K562 (cell line): ENCODE results near the gene FHIP2A. TPM values are rescaled to one million over a fixed set of nuclear protein-coding genes. Genes with fewer than 3 reads are reported as not detected.
"Not testable (repeated sequence)": the region's sequence is repeated elsewhere in the genome, so short reads cannot be mapped to it uniquely, and the experiment has no call there.

ENCODE experiments used
- ATAC-seq: fragments of 200-7000 bp; cut with Tn5 transposase; 3 replicates; pipeline ENCODE4 v1.9.1; 2020; ENCODE audit warnings: moderate library complexity
- BruUV-seq: library from RNA; stranded (reverse); fragments of 400-500 nt; replicated peaks from 2 replicates; lab custom pipeline; 2021; lab: Mats Ljungman, UMichigan
- CTCF ChIA-PET: fragments of 300-600 bp; formaldehyde crosslinking; extraction: SDS; loops from one replicate; lab custom pipeline; 2021; ENCODE audit warnings: low intra/inter-chr PET ratio; lab: Yijun Ruan, JAX
- POLR2A ChIA-PET: fragments of 300-600, 350-650 bp; sonication (Branson Sonifier 250); formaldehyde crosslinking; extraction: SDS; loops from one replicate; lab custom pipeline; 2021; ENCODE audit warnings: antibody characterized with exemption, inconsistent platforms; lab: Yijun Ruan, JAX
- DNase-seq, 4 experiments: peaks; one replicate each; pipeline versions ENCODE4 v3.0.0 to v3.0.0-alpha.2; 2011 to 2018; ENCODE audit warnings: low spot score in 3 of 4, mixed read lengths in 3 of 4; ENCODE audit errors: extremely low read depth in 1 of 4
- FAIRE-seq: peaks from 2 replicates; lab custom pipeline; 2011; peaks lifted over from hg19 to GRCh38; lab: Jason Lieb, UNC
- H2AFZ ChIP-seq: 2 replicates; pipeline ENCODE4 v1.6.0; 2011; ENCODE audit warnings: low read depth, low read length, control low read depth, inconsistent platforms
- H3K27ac ChIP-seq: fragments of 200-600 bp; 3 replicates; pipeline ENCODE4 v1.8.0; 2011; ENCODE audit warnings: low read depth, mild to moderate bottlenecking, control low read depth, inconsistent platforms, low read length, moderate library complexity, mixed read lengths; ENCODE audit errors: extremely low read depth
- H3K27me3 ChIP-seq, 2 experiments: fragments of 300-600 bp in 1 of 2; 2 replicates in 1 of 2; 3 replicates in 1 of 2; pipeline versions ENCODE4 v1.6.0 to v1.8.0; 2011; ENCODE audit warnings: inconsistent platforms in 2 of 2, low read length in 2 of 2, mild to moderate bottlenecking in 1 of 2, mixed read lengths in 1 of 2, moderate library complexity in 1 of 2; ENCODE audit not compliant: control insufficient read depth in 2 of 2, insufficient read depth in 2 of 2
- H3K36me3 ChIP-seq: fragments of 300-600 bp; 3 replicates; pipeline ENCODE4 v1.8.0; 2011; ENCODE audit warnings: mild to moderate bottlenecking, low read length, inconsistent platforms; ENCODE audit not compliant: control insufficient read depth, insufficient read depth
- H3K4me1 ChIP-seq, 2 experiments: fragments of 200-600 bp in 1 of 2; replicated peaks in 1 of 2; 2 replicates in 1 of 2; 3 replicates in 1 of 2; pipeline versions ENCODE4 v1.5.1 to v1.8.0; 2011; ENCODE audit warnings: inconsistent platforms in 2 of 2, low read length in 2 of 2, mild to moderate bottlenecking in 1 of 2, mixed read lengths in 1 of 2, moderate library complexity in 1 of 2; ENCODE audit not compliant: control insufficient read depth in 2 of 2, insufficient read depth in 2 of 2
- H3K4me2 ChIP-seq: 2 replicates; pipeline ENCODE4 v1.6.1; 2011; ENCODE audit warnings: low read length, control low read depth, inconsistent platforms, mixed read lengths; ENCODE audit not compliant: insufficient read depth
- H3K4me3 ChIP-seq: fragments of 200-600 bp; sonication (generic), shearing (Covaris generic); 2 replicates; pipeline ENCODE4 v1.5.1; 2016; ENCODE audit warnings: control low read depth, inconsistent platforms
- H3K79me2 ChIP-seq: fragments of 200-600 bp; 3 replicates; pipeline ENCODE4 v1.8.0; 2011; ENCODE audit warnings: low read length, inconsistent platforms; ENCODE audit not compliant: control insufficient read depth, insufficient read depth
- H3K9ac ChIP-seq, 2 experiments: 2 replicates each; pipeline versions ENCODE4 v1.6.0 to v1.6.1; 2011; ENCODE audit warnings: low read depth in 2 of 2, low read length in 2 of 2, control low read depth in 1 of 2, inconsistent platforms in 1 of 2, mild to moderate bottlenecking in 1 of 2, mixed read lengths in 1 of 2; ENCODE audit not compliant: insufficient read depth in 1 of 2
- H3K9me1 ChIP-seq: one replicate; pipeline ENCODE4 v1.6.0; 2011; ENCODE audit warnings: inconsistent platforms, mild to moderate bottlenecking, low read length, moderate library complexity; ENCODE audit not compliant: control insufficient read depth, insufficient read depth
- H3K9me3 ChIP-seq: replicated peaks from 2 replicates; pipeline ENCODE4 v1.5.1; 2011; ENCODE audit warnings: low read depth, low read length, inconsistent platforms; ENCODE audit not compliant: control insufficient read depth, insufficient read depth
- H4K20me1 ChIP-seq: replicated peaks from 2 replicates; pipeline ENCODE4 v1.6.1; 2011; ENCODE audit warnings: low read length, inconsistent platforms, mixed read lengths; ENCODE audit not compliant: control insufficient read depth, insufficient read depth
- BCL6 ChIP-seq: fragments of 250-450 bp; sonication (Bioruptor Pico); IDR thresholded peaks from 2 replicates; pipeline ENCODE4 v1.4.0; 2020
- C11orf30 ChIP-seq: fragments of 450-650 bp; IDR thresholded peaks from 2 replicates; pipeline ENCODE4 v1.6.1; 2016; ENCODE audit warnings: low read depth, mild to moderate bottlenecking
- CBFA2T2 ChIP-seq: fragments of 450-650 bp; conservative IDR thresholded peaks from 2 replicates; pipeline ENCODE4 v1.6.1; 2017; ENCODE audit warnings: mild to moderate bottlenecking
- CREM ChIP-seq: IDR thresholded peaks from 2 replicates; pipeline ENCODE4 v1.6.1; 2014; ENCODE audit warnings: antibody characterized with exemption, low read depth
- DDX20 ChIP-seq: fragments of 450-650 bp; IDR thresholded peaks from 2 replicates; pipeline ENCODE4 v1.6.1; 2016; ENCODE audit warnings: missing genetic modification characterization, low read depth, mild to moderate bottlenecking, missing compliant biosample characterization, moderate library complexity
- ELK1 ChIP-seq: sonication (generic); formaldehyde crosslinking; IDR thresholded peaks from 2 replicates; pipeline ENCODE4 v1.8.1; 2022; ENCODE audit warnings: missing genetic modification reagents
- MAFF ChIP-seq: IDR thresholded peaks from 2 replicates; pipeline ENCODE4 v1.6.1; 2012; ENCODE audit warnings: low read length, improper control_type of control experiment
- NR4A1 ChIP-seq, 2 experiments: fragments of 250-450 bp in 1 of 2; fragments of 450-650 bp in 1 of 2; sonication (Bioruptor Pico) in 1 of 2; IDR thresholded peaks; 2 replicates each; pipeline versions ENCODE4 v1.4.0 to v1.6.1; 2016 to 2020; ENCODE audit warnings: mild to moderate bottlenecking in 2 of 2, missing compliant biosample characterization in 1 of 2, missing genetic modification characterization in 1 of 2, moderate library complexity in 1 of 2
- PCBP1 ChIP-seq: fragments of 200-400 bp; formaldehyde crosslinking; IDR thresholded peaks from 2 replicates; pipeline ENCODE4 v1.6.1; 2018; ENCODE audit warnings: mild to moderate bottlenecking, low read depth, low read length; ENCODE audit not compliant: poor library complexity, severe bottlenecking
- SMARCA4 ChIP-seq: fragments of 450-650 bp; IDR thresholded peaks from 2 replicates; pipeline ENCODE4 v1.6.1; 2016
- ZKSCAN1 ChIP-seq: fragments of 150-350 bp; IDR thresholded peaks from 2 replicates; pipeline ENCODE4 v1.6.1; 2016; ENCODE audit warnings: low read depth, low read length
- ZNF445 ChIP-seq: fragments of 250-450 bp; sonication (Bioruptor Pico); IDR thresholded peaks from 2 replicates; pipeline ENCODE4 v1.4.0; 2020; ENCODE audit warnings: low read depth, mild to moderate bottlenecking, moderate library complexity
- ZNF507 ChIP-seq: conservative IDR thresholded peaks from 2 replicates; pipeline ENCODE4 v1.6.1; 2017; ENCODE audit warnings: missing genetic modification characterization, missing compliant biosample characterization
- ZNF609 ChIP-seq: sonication (generic); formaldehyde crosslinking; IDR thresholded peaks from 2 replicates; pipeline ENCODE4 v1.8.1; 2023; ENCODE audit warnings: missing genetic modification reagents, mild to moderate bottlenecking, borderline replicate concordance
- WGBS: fragments of 100-300 bp; shearing (Covaris generic); methylation state at CpG from one replicate; pipeline ENCODE4 v1.1.6; 2016; ENCODE audit warnings: low coverage, mixed read lengths; ENCODE audit not compliant: insufficient coverage; ENCODE audit errors: missing lambda C conversion rate; 5-methylcytosine and 5-hydroxymethylcytosine counted together
- in situ Hi-C: fragments of 300-500 bp; cut with MboI; formaldehyde crosslinking; loops from 4 replicates; pipeline ENCODE4 v1.15.0; 2018; ENCODE audit warnings: inconsistent platforms, mixed read lengths
- intact Hi-C: fragments of 100-400 bp; cut with micrococcal nuclease; formaldehyde crosslinking; loops from 2 replicates; pipeline ENCODE4 v1.14.2; 2022
- polyA plus RNA-seq, 8 experiments: library from polyadenylated mRNA; depleted of rRNA in 4 of 8; stranded (reverse) in 5 of 8; unstranded in 3 of 8; fragments of >200 nt; fragmentation: Nextera tagmentation in 2 of 8; fragmentation: Illumina TruSeq in 1 of 8; extraction: Ambion mirVana in 2 of 8; extraction: Trizol in 1 of 8; gene quantifications; 2 replicates each; pipeline versions ENCODE4 v1.2.1 to v1.2.3, GENCODE V29; 2011 to 2014; ENCODE audit warnings: inconsistent platforms in 1 of 8, missing spikeins in 1 of 8
- total RNA-seq, 7 experiments: library from RNA; depleted of rRNA in 6 of 7; stranded (reverse); fragments of >200 nt in 6 of 7; fragmentation: Illumina TruSeq in 2 of 7; extraction: Trizol in 2 of 7; gene quantifications; 2 replicates each; pipeline versions ENCODE4 v1.2.1 to v1.2.3, GENCODE V29; 2011 to 2021; ENCODE audit warnings: low replicate concordance in 1 of 7
- TF ChIP-seq, protein P1 (sequence below): sonication (generic); formaldehyde crosslinking; IDR thresholded peaks from 2 replicates; pipeline ENCODE4 v1.8.0; 2022; ENCODE audit warnings: mild to moderate bottlenecking, missing genetic modification reagents

FHIP2A gene
- total and polyA plus RNA-seq, 9 of the 15 experiments (the other 6 are each of a cell fraction or from before 2014, with no cell fraction given): 1.5 to 7.4 (median 3.3) TPM

DNA sequence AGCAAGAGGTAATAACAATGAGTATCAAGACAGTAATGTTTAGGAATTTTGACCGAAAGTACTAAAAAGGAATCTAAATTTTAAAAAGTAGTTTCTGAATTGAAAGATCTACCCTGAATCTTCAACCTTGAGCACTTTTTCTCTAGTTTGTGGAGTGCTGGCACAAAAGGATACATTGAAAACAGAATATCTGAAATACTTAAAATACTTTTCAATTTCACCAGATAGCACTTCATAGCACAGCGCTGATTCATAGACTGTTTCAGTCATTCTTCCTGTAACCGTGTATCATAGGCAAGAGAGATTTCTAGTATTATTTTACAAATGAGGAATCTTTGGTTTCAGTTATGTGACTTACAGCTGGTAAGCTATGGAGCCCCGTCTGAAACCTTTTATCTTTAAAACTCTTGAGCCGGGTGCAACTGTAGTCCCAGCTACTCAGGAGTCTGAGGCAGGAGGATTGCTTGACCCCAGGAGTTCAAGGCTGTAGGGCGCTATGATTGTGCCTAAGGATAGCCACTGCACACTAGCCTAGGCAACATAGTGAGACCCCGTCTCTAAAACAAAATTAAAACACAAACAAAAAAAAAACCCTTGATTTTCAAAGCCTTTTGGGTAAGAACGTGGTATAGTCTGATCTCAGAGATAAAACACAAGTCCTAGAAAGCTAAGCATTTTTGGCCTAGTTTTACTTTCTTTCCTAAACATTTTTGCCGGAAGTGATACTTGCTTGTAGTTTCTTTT is 35.1 kb downstream of the FHIP2A start (continued):
- no peak for TF ChIP-seq ZNF609 (CRISPR knock-in tag)
- TF ChIP-seq CBFA2T2: no peak
- TF ChIP-seq NR4A1 (CRISPR knock-in tag; IDR thresholded peaks at IDR 0.05): no peak
- no peak for TF ChIP-seq NR4A1 (tag; IDR thresholded peaks at IDR 0.05)
- no peak for TF ChIP-seq SMARCA4
- TF ChIP-seq CREM: no peak
- no peak for TF ChIP-seq MAFF
- TF ChIP-seq ZKSCAN1: no peak
- no peak for TF ChIP-seq ELK1 (CRISPR knock-in tag)
- no peak for TF ChIP-seq ZNF445 (CRISPR knock-in tag)
- TF ChIP-seq ZNF507 (tag): no peak
- TF ChIP-seq DDX20 (tag): no peak
- TF ChIP-seq PCBP1: no peak
- TF ChIP-seq BCL6: no peak
- no peak for TF ChIP-seq C11orf30
- TF ChIP-seq, protein P1, sequence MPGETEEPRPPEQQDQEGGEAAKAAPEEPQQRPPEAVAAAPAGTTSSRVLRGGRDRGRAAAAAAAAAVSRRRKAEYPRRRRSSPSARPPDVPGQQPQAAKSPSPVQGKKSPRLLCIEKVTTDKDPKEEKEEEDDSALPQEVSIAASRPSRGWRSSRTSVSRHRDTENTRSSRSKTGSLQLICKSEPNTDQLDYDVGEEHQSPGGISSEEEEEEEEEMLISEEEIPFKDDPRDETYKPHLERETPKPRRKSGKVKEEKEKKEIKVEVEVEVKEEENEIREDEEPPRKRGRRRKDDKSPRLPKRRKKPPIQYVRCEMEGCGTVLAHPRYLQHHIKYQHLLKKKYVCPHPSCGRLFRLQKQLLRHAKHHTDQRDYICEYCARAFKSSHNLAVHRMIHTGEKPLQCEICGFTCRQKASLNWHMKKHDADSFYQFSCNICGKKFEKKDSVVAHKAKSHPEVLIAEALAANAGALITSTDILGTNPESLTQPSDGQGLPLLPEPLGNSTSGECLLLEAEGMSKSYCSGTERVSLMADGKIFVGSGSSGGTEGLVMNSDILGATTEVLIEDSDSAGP (CRISPR knock-in tag): no peak

DNA sequence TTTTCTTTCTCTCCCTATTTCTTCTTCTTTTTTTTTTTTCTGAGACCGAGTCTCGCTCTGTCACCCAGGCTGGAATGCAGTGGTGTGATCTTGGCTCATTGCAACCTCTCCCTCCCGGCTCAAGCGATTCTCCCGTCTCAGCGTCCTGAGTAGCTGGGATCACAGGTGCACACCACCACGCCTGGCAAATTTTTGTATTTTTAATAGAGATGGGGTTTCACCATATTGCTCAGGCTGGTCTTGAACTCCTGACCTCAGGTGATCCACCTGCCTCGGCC is 35.6 kb downstream of the FHIP2A start:
- not testable (repeated sequence) for FAIRE-seq, H3K4me2 ChIP-seq

More for the DNA sequence above, 35.6 kb downstream of the FHIP2A start:
- CTCF ChIA-PET, H3K9me3 ChIP-seq, H3K9me1 ChIP-seq, BruUV-seq, in situ Hi-C loops, H3K9ac ChIP-seq, H2AFZ ChIP-seq, ATAC-seq, H3K27ac ChIP-seq, H3K27me3 ChIP-seq, H3K79me2 ChIP-seq, H3K4me1 ChIP-seq, H4K20me1 ChIP-seq, intact Hi-C loops, H3K4me3 ChIP-seq, POLR2A ChIA-PET, DNase-seq: not testable (repeated sequence)
- H3K36me3 ChIP-seq: peaks cover 33% of the 10 kb centered on the region; the same call in 1 of the 3 replicates
- 92% methylated on average over 2 of the region's 8 CpGs for WGBS
